GM10266 (cell line): ENCODE data around the gene RPS6KA3.
A peak's percentile ranks its signal among the peaks of the same experiment; 100 is the strongest.

Experiments
- DNase-seq: peaks from one replicate; pipeline ENCODE4 v3.0.0; 2012; ENCODE audit errors: extremely low spot score
- CTCF ChIP-seq: IDR thresholded peaks from 2 replicates; pipeline ENCODE4 v1.5.1; 2012; ENCODE audit warnings: mild to moderate bottlenecking, low read depth; ENCODE audit not compliant: control insufficient read depth, insufficient read depth; ENCODE audit errors: missing control alignments

The RPS6KA3 gene

GRCh38 chrX:20205927-20206708, 60.6 kb downstream of the RPS6KA3 start:
- DNase-seq, result peak; percentile 17
- peak; percentile 5 for TF ChIP-seq CTCF

- TF ChIP-seq CTCF, result no peak
- DNase-seq, result no peak
Measured at GRCh38 chrX:20204351-20204750, 62.4 kb downstream of the RPS6KA3 start.

- TF ChIP-seq CTCF, result no peak
- DNase-seq, result no peak
Measured at GRCh38 chrX:20197641-20198210, 69.0 kb downstream of the RPS6KA3 start.

GRCh38 chrX:20189171-20189570, 77.5 kb downstream of the RPS6KA3 start:
- no peak for TF ChIP-seq CTCF
- no peak for DNase-seq

GRCh38 chrX:20181598-20182329, 84.9 kb downstream of the RPS6KA3 start:
- no peak for DNase-seq
- no peak for TF ChIP-seq CTCF

- no peak for DNase-seq
- TF ChIP-seq CTCF, result no peak
Measured at GRCh38 chrX:20177093-20177492, 89.6 kb downstream of the RPS6KA3 start.
